GM18505 (cell line): ENCODE results near the gene NT5C2.

Experiments used
- ATAC-seq: cut with Tn5 transposase; IDR thresholded peaks from one replicate; pipeline ENCODE4 v1.9.1; 2021; ENCODE audit not compliant: unreplicated experiment
- POLR2A ChIP-seq: IDR thresholded peaks from 4 replicates; pipeline ENCODE4 v1.6.1; 2011; ENCODE audit warnings: borderline replicate concordance; ENCODE audit not compliant: insufficient read depth, insufficient read length; ENCODE audit errors: extremely low read depth

Gene NT5C2

GRCh38 chr10:103109821-103110220 is 83.3 kb downstream of the NT5C2 start:
- no peak for ATAC-seq
- no peak for TF ChIP-seq POLR2A

GRCh38 chr10:103106539-103106938 is 86.5 kb downstream of the NT5C2 start:
- TF ChIP-seq POLR2A, result no peak

GRCh38 chr10:103105462-103105861 is 87.6 kb downstream of the NT5C2 start:
- no peak for ATAC-seq
- TF ChIP-seq POLR2A, result no peak

More at GRCh38 chr10:103106539-103106938, 86.5 kb downstream of the NT5C2 start:
- ATAC-seq, result no peak

- no peak for ATAC-seq
- TF ChIP-seq POLR2A, result no peak
These were observed 88.4 kb downstream of the NT5C2 start for GRCh38 chr10:103104721-103105120.

- TF ChIP-seq POLR2A, result no peak
These were observed 89.1 kb downstream of the NT5C2 start for GRCh38 chr10:103103989-103104388.

GRCh38 chr10:103102195-103102594 is 90.9 kb downstream of the NT5C2 start:
- TF ChIP-seq POLR2A, result no peak
- no peak for ATAC-seq

More at GRCh38 chr10:103103989-103104388, 89.1 kb downstream of the NT5C2 start:
- ATAC-seq, result no peak

- ATAC-seq, result no peak
- TF ChIP-seq POLR2A, result no peak
These were observed 92.5 kb downstream of the NT5C2 start for GRCh38 chr10:103100620-103101019.

GRCh38 chr10:103098240-103098639 is 94.8 kb downstream of the NT5C2 start:
- no peak for TF ChIP-seq POLR2A
- no peak for ATAC-seq

GRCh38 chr10:103096130-103096529 is 96.9 kb downstream of the NT5C2 start:
- no peak for TF ChIP-seq POLR2A
- ATAC-seq, result no peak

GRCh38 chr10:103095005-103095404 is 98.1 kb downstream of the NT5C2 start:
- no peak for ATAC-seq

GRCh38 chr10:103090911-103091310 is 102.2 kb downstream of the NT5C2 start:
- TF ChIP-seq POLR2A, result no peak
- no peak for ATAC-seq

More at GRCh38 chr10:103095005-103095404, 98.1 kb downstream of the NT5C2 start:
- no peak for TF ChIP-seq POLR2A

GRCh38 chr10:103089493-103089892 is 103.6 kb downstream of the NT5C2 start:
- ATAC-seq, result no peak
- no peak for TF ChIP-seq POLR2A

GRCh38 chr10:103086799-103087198 is 106.3 kb downstream of the NT5C2 start:
- no peak for TF ChIP-seq POLR2A
- ATAC-seq, result no peak

- no peak for ATAC-seq
- TF ChIP-seq POLR2A, result no peak
These were observed 106.8 kb downstream of the NT5C2 start for GRCh38 chr10:103086261-103086660.

GRCh38 chr10:103083977-103084320 is 109.1 kb downstream of the NT5C2 start:
- no peak for ATAC-seq
- TF ChIP-seq POLR2A, result no peak
